Activated CD4-positive, alpha-beta T cell treated with anti-CD3 and anti-CD28 coated beads for 36 hours (primary cell): ENCODE measurements around the gene KLC1. TPM values are rescaled to one million over a fixed set of nuclear protein-coding genes. Genes with fewer than 3 reads are reported as not detected.

Experiments used
- ATAC-seq: fragments of 200-7000 bp; cut with Tn5 transposase; one replicate; pipeline ENCODE4 v1.10.0; 2021; ENCODE audit warnings: mild to moderate bottlenecking, moderate library complexity
- CTCF ChIA-PET: fragments of 350-600 bp; sonication (Branson Sonifier 250); formaldehyde crosslinking; loops from one replicate; lab custom pipeline; 2021; ENCODE audit warnings: antibody characterized with exemption; lab: Charles Lee
- POLR2A ChIA-PET: fragments of 350-600 bp; sonication (Branson Sonifier 250); formaldehyde crosslinking; loops from one replicate; lab custom pipeline; 2021; ENCODE audit warnings: antibody characterized with exemption, inconsistent platforms; lab: Charles Lee
- DNase-seq: peaks from one replicate; pipeline ENCODE4 v3.0.0-alpha.2; 2020
- H3K27ac Mint-ChIP-seq: one replicate; pipeline ENCODE4 v1.8.0; 2021; ENCODE audit warnings: mixed read lengths
- H3K27me3 Mint-ChIP-seq: one replicate; pipeline ENCODE4 v1.8.0; 2021; ENCODE audit warnings: mixed read lengths
- H3K36me3 Mint-ChIP-seq: one replicate; pipeline ENCODE4 v1.8.0; 2021; ENCODE audit warnings: low read depth, mixed read lengths
- H3K4me1 Mint-ChIP-seq: one replicate; pipeline ENCODE4 v1.8.0; 2021; ENCODE audit warnings: mixed read lengths
- H3K4me3 Mint-ChIP-seq: one replicate; pipeline ENCODE4 v1.8.0; 2021; ENCODE audit warnings: mild to moderate bottlenecking, moderate library complexity, mixed read lengths
- H3K9me3 Mint-ChIP-seq: one replicate; pipeline ENCODE4 v1.8.0; 2021; ENCODE audit warnings: low read depth, mixed read lengths
- intact Hi-C, 2 experiments: fragments of 100-400 bp; cut with DNase I in 1 of 2; cut with micrococcal nuclease in 1 of 2; formaldehyde crosslinking; loops; one replicate each; pipeline versions ENCODE4 v1.14.2 to v1.15.1; 2022 to 2024; cut with DNase I, micrococcal nuclease
- total RNA-seq, 2 experiments: library from RNA; stranded (reverse); gene quantifications; one replicate each; pipeline ENCODE4 v1.2.3, GENCODE V29; 2021

The KLC1 gene
- total RNA-seq, 2 experiments from 2014 or later = 97.4 to 113 TPM

DNA sequence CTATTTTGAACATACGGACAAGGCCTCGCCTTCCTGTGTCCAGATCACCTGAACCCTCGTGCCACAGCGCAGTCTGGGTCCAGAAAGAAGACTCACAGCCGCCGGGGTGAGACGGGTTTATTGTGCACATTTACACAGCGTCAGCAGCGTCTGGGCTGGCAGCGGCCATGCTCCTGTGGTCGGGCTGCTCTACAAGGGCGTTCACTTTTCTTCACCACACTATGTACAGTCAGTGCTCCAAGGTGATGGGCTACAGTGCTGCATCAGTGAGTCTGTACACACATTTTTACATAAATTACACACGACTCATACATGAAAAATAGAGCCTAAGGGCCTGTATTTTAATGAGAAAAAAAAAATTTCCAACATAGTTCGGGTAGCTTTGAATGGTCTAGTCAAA lies 104.6 kb downstream of the KLC1 start:
- no peaks in the 10 kb centered on the region for H3K4me1 Mint-ChIP-seq
- intact Hi-C loops = no loop called here
- H3K4me3 Mint-ChIP-seq = no peak overlapping the region
- DNase-seq (no peak), ATAC-seq (no peak)
- ChIA-PET CTCF (interaction anchor here (0.5 kb wide), 1 partner anchor 215 kb away, joined by 3 read pairs; no protein-coding TSS in a partner anchor), POLR2A (no interaction called here)
- H3K27ac Mint-ChIP-seq = no peak overlapping the region
- H3K27me3 Mint-ChIP-seq = no peaks in the 10 kb centered on the region
- no peaks in the 10 kb centered on the region for H3K9me3 Mint-ChIP-seq
- H3K36me3 Mint-ChIP-seq = peaks cover 5% of the 10 kb centered on the region

DNA sequence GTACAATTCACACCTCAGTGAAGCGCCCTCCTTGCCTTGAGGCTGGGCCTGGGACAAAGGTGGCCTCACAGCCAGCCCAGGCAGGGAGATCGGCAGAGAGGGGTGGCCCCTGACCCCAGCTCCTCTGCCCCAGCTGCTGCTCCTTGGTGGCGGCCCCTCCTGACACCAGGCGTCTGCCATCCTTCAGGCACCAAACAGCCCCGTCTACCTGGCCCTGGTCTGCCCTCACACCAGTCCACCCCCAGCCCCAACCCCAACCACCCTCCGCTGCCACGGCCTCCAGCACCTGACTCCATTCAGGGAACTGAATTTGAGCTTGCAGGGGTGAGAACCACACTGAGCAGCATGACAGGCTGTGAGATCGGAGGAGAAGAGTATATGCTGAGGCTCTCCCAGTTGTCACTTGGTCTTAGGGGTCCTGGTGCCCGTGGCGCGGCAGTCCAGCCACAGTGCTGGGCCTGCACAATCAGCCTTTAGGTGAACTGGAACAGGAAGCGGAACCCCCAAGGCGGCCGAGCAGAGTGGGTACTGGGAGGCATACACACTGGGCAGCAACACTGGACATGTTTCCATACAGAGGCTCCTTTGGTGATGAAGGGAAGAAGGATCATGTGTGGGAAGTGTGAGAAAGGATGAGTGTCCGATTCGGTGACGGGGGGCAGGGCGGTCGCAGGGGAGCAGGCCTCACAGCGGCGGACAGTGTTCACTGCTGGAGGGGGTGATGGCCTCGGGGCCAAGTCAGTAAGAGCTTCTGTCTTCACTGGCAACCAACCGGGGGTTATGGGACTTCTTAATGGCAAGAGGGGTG lies 105.3 kb downstream of the KLC1 start:
- intact Hi-C loops = no loop called here
- H3K36me3 Mint-ChIP-seq = peaks cover 5% of the 10 kb centered on the region
- ATAC-seq = no peak
- no peak overlapping the region for H3K4me3 Mint-ChIP-seq
- H3K27me3 Mint-ChIP-seq = no peaks in the 10 kb centered on the region
- CTCF ChIA-PET = no interaction called here
- H3K27ac Mint-ChIP-seq = no peak overlapping the region
- H3K4me1 Mint-ChIP-seq = no peaks in the 10 kb centered on the region
- POLR2A ChIA-PET = no interaction called here
- no peak for DNase-seq
- no peaks in the 10 kb centered on the region for H3K9me3 Mint-ChIP-seq

DNA sequence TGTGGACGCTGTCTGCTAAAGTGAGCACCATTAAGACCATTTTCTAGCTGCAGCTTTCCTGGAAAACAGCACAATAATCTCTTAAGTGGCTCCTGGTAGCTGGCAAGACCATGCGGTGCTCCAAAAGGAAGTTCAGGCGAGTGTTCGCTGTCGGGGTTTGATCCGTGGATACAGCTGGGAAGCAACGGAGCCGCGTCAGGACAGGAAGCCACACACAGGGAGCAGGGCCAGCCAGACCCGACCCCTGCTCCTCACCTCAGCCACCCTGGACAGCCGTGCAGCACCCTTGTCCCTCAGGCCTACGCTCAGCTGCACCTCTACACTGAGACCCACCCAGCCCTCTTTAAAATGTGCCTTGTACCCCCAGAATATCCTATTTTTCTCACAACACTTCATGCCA lies 106.0 kb downstream of the KLC1 start:
- DNase-seq (no peak), ATAC-seq (no peak)
- POLR2A ChIA-PET = no interaction called here
- Mint-ChIP-seq H3K4me3 (no peak overlapping the region), H3K9me3 (no peaks in the 10 kb centered on the region), H3K27ac (no peak overlapping the region), H3K27me3 (no peaks in the 10 kb centered on the region), H3K36me3 (peaks cover 4% of the 10 kb centered on the region), H3K4me1 (no peaks in the 10 kb centered on the region)
- intact Hi-C loops = no loop called here
- CTCF ChIA-PET = interaction anchor here (0.6 kb wide), 2 partner anchors 22 to 144 kb away, joined by 3 to 5 read pairs; no protein-coding TSS in a partner anchor

GRCh38 chr14:103735439-103735814 lies 106.4 kb downstream of the KLC1 start:
- CTCF ChIA-PET = interaction anchor here (0.6 kb wide), 3 partner anchors 22 to 143 kb away, joined by 3 to 5 read pairs (median 3); no protein-coding TSS in a partner anchor
- POLR2A ChIA-PET = no interaction called here
- ATAC-seq (no peak), DNase-seq (no peak)
- Mint-ChIP-seq H3K36me3 (peaks cover 4% of the 10 kb centered on the region), H3K27ac (no peak overlapping the region), H3K4me3 (no peak overlapping the region), H3K27me3 (no peaks in the 10 kb centered on the region), H3K9me3 (no peaks in the 10 kb centered on the region), H3K4me1 (no peaks in the 10 kb centered on the region)
- intact Hi-C loops = no loop called here

DNA sequence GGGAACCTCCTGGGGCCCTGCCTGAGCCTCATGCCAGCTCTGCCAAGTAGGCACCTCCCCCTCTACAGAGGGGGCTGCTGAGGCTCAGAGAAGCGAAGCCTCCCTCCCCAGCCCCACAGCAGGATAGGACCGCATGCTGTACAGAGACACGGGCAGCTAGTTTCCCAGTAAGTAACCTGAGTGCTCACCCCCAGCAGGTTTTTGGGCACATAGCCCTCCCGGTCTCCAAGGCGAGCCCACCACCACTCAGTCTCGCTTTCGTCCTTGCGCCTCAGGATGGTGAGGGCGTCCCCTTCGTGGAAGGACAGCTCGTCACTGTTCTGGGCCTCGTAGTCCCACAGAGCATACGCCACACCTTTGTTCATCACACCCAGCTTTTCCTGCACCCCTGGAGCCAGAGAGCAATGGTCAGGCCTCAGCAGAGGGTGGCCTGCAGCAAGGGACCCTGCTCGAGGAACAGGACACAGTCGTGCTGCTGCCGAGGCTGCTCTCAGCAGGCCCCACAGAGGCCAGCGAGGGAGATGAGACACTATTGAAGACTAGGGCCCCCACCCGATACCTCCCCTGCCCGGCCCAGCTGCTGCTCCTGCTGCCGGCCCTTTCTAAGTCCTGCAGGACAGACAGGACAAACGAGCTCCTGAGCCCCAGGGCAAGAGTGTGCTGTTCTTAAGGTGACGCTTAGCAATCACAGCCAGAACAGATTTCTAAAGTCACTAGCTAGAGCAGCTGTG lies 107.0 kb downstream of the KLC1 start:
- ChIA-PET CTCF (interaction anchor here (0.6 kb wide), 3 partner anchors 14 to 143 kb away, joined by 3 to 5 read pairs (median 3); no protein-coding TSS in a partner anchor), POLR2A (no interaction called here)
- Mint-ChIP-seq H3K27ac (no peak overlapping the region), H3K36me3 (peaks cover 4% of the 10 kb centered on the region), H3K27me3 (no peaks in the 10 kb centered on the region), H3K4me1 (no peaks in the 10 kb centered on the region), H3K4me3 (no peak overlapping the region), H3K9me3 (no peaks in the 10 kb centered on the region)
- intact Hi-C loops = no loop called here
- no peak for ATAC-seq
- no peak for DNase-seq

DNA sequence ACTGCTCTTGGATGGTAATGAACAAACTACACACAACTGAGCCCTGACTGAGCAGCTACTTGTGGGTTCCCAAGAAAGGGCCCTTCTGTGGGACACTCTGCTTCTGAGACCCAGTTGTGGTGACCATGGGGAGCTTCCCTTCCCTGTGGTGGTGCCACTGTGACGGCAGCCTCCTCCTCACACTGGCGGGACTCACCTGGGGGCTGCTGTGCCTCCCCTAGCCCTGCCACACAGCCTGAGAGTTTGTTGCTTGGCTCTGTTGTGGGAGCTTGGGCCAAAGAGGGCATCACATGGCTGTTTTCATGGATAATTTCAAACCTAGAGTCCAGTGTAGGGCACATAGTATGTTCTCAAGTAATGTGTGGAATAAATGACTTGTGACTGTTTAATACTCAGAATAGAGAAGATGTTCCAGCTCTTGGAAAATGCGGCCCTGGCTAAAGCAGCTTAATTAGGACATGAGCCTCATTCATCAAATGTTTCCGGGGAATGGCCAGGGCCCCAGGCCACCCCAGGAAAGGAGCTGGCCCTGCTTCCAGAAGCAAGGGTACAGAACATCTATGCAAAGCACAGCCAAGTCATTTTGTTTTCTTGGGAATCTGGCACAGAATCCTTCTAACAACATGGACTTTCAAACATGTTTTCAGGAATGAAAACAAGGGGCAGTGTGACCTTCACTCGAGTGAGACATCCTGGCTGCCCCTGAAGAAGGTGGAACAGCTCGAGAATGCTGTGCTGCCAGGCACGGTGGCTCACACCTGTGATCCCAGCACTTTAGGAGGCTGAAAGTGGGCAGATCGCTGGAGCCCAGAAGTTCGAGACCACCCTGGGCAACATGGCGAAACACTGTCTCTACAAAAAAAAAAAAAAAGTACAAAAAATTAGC lies 107.8 kb downstream of the KLC1 start:
- DNase-seq = no peak
- H3K4me1 Mint-ChIP-seq = no peaks in the 10 kb centered on the region
- ChIA-PET CTCF (interaction anchor here (0.6 to 0.7 kb wide), 2 partner anchors 14 to 341 kb away, joined by 3 to 4 read pairs; no protein-coding TSS in a partner anchor), POLR2A (interaction anchor here (0.6 kb wide), 1 partner anchor 21 kb away, joined by 4 read pairs; the partner anchor contains the start of genes XRCC3 and ZFYVE21)
- peaks cover 4% of the 10 kb centered on the region for H3K36me3 Mint-ChIP-seq
- H3K27ac Mint-ChIP-seq = no peak overlapping the region
- no peak for ATAC-seq
- intact Hi-C loops = no loop called here
- no peak overlapping the region for H3K4me3 Mint-ChIP-seq
- no peaks in the 10 kb centered on the region for H3K9me3 Mint-ChIP-seq
- no peaks in the 10 kb centered on the region for H3K27me3 Mint-ChIP-seq

- no peak for ATAC-seq
- POLR2A ChIA-PET = interaction anchor here (0.6 kb wide), 1 partner anchor 22 kb away, joined by 4 read pairs; the partner anchor contains the start of genes XRCC3 and ZFYVE21
- intact Hi-C loops = no loop called here
Measured at GRCh38 chr14:103737432-103738045, 108.5 kb downstream of the KLC1 start.

GRCh38 chr14:103738166-103738565 lies 109.2 kb downstream of the KLC1 start:
- ATAC-seq (no peak), DNase-seq (no peak)
- ChIA-PET POLR2A (no interaction called here), CTCF (no interaction called here)
- H3K4me1 Mint-ChIP-seq = no peaks in the 10 kb centered on the region
- intact Hi-C loops = no loop called here
- H3K9me3 Mint-ChIP-seq = no peaks in the 10 kb centered on the region
- H3K36me3 Mint-ChIP-seq = peaks cover 4% of the 10 kb centered on the region
- H3K27ac Mint-ChIP-seq = no peak overlapping the region
- no peaks in the 10 kb centered on the region for H3K27me3 Mint-ChIP-seq
- H3K4me3 Mint-ChIP-seq = no peak overlapping the region

More at GRCh38 chr14:103737432-103738045, 108.5 kb downstream of the KLC1 start:
- Mint-ChIP-seq H3K27ac (no peak overlapping the region), H3K4me3 (no peak overlapping the region), H3K4me1 (no peaks in the 10 kb centered on the region), H3K27me3 (no peaks in the 10 kb centered on the region), H3K9me3 (no peaks in the 10 kb centered on the region), H3K36me3 (peaks cover 4% of the 10 kb centered on the region)
- no peak for DNase-seq
- CTCF ChIA-PET = no interaction called here

GRCh38 chr14:103738701-103739451 lies 109.9 kb downstream of the KLC1 start:
- H3K4me3 Mint-ChIP-seq = no peak overlapping the region
- CTCF ChIA-PET = interaction anchor here (0.5 kb wide), 1 partner anchor 413 kb away, joined by 4 read pairs; no protein-coding TSS in a partner anchor
- H3K27ac Mint-ChIP-seq = no peak overlapping the region

DNA sequence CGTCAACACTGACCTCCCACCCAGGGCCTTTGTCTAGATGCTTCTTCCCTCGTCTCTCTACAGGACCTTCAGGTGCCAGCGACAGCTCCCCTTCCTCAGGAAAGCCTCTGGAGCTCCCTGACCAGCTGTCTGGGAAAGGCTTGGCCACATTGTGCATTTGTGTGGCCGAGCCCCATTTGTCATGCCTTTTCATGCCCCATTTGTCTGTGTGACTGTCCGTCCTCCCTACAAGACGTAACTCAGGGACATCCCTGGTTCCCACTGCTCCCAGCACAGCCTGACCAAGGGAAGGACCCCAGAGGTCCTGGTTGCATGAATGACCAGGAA lies 110.4 kb downstream of the KLC1 start:
- DNase-seq (no peak), ATAC-seq (no peak)
- H3K27ac Mint-ChIP-seq = no peak overlapping the region
- intact Hi-C loops = no loop called here
- ChIA-PET CTCF (interaction anchor here (0.5 kb wide), 1 partner anchor 414 kb away, joined by 4 read pairs; no protein-coding TSS in a partner anchor), POLR2A (no interaction called here)
- H3K36me3 Mint-ChIP-seq = peaks cover 4% of the 10 kb centered on the region
- no peak overlapping the region for H3K4me3 Mint-ChIP-seq
- H3K27me3 Mint-ChIP-seq = no peaks in the 10 kb centered on the region
- H3K4me1 Mint-ChIP-seq = no peaks in the 10 kb centered on the region
- H3K9me3 Mint-ChIP-seq = no peaks in the 10 kb centered on the region

More at GRCh38 chr14:103738701-103739451, 109.9 kb downstream of the KLC1 start:
- Mint-ChIP-seq H3K9me3 (no peaks in the 10 kb centered on the region), H3K36me3 (peaks cover 4% of the 10 kb centered on the region), H3K27me3 (no peaks in the 10 kb centered on the region), H3K4me1 (no peaks in the 10 kb centered on the region)
- intact Hi-C loops = no loop called here
- DNase-seq (no peak), ATAC-seq (no peak)
- POLR2A ChIA-PET = no interaction called here
